NCI-H2081 (cell line): ENCODE results near the gene MAML2.

ENCODE experiments used
- DNase-seq, 2 experiments: peaks; one replicate each; lab custom pipeline; 2025; lab: John Stamatoyannopoulos, UW

Gene MAML2

DNA sequence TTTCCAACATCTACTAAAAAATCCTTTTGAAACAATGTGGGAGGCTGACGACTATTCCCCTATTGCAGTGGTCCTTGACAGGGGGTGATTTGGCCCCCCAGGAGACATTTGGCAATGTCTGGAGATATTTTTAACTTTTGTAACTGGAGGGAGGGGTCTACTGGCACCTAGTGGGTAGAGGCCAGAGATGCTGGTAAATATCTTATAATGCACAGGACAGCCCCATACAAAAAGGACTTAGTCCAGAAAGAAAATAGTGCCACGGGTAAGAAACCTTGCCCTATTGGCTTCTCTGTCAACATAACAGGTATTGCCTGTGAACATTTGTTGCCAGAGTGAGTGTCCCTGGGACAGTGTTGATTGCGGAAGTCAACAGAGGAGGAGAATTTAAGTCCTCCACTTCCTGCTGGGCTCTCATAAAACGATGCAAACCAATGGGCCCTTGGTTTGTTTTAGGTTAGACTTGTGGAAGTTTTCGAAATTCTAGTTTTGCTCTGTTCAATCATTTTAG lies 101.6 kb downstream of the MAML2 start:
- peak in 1 of 2 experiments; percentile 35 for DNase-seq

DNA sequence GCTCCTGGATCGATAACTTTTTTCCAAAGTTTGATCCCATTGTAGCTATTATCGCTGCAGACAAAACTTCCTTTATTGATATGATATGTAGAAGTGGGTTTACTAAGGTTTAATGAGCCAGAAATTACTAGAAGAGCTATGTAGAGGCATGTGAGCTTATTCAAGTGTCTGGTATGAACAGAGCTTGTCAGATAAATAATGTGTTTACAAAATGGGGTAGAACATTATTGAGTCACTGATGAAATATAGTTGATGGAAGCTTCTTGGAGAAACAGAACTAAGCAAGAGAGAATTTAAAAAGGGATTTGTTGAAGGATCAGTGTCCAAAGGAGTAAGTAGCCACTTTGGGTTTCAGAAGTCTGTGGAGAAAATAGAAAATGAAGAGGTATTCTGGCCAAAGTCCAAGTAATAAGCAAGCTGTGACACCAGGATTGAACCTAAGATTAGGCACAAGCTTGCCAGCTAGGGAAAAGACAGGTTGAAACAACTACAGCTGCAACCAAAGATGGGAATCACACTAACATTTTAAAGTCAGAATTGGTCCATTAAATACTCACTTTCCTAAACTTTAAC lies 104.3 kb downstream of the MAML2 start:
- no peak for DNase-seq

DNA sequence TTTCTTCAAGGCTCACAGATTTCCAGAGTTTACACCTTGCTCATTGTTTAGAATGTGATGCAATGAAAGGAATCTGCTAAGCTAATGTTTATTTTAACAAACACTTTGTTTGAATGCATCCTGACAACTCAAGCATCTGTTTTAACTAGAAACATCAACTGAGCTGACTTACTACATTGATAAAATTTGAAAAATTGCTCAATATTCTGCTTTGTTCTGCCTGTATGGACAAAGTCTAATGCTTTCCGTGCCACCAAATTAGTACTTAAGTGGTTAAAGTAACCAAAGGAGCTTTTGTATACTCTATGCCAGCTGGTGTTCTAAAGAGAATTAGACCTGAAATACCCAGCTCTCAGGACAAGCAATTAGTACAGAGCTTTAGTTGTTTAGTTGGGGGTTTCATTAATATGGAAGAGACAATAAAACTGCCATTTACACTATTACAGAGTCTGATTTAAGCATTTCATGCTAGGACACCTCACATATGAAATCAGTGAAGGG lies 105.2 kb downstream of the MAML2 start:
- peak in 1 of 2 experiments; percentile 56 for DNase-seq

GRCh38 chr11:96235751-96236150 lies 107.2 kb downstream of the MAML2 start:
- DNase-seq = no peak

DNA sequence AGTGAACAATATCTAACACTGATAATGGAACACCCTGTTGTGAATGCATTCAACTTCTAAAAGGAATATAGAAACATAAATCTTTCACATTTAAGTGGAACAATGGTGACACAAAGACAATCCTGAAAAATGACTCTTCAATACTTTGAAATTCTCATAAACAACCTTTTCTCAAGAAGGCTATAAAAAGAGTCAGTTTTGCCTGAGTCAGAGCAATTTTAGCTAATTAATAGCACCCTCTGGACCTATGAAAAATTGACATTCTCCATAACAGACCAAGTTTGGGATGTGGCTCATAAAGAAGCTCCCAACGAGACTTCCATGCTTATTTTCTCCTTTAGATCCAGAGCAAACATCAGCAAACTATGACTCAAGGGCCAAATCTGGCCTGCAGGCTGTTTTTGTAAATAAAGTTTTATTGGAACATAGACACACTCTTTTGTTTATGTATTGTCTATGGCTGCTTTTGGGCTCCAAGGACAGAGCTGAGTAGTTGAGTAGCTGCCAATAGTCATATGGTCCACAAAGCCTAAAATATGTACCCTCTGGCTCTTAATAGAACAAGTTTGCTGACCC lies 108.0 kb downstream of the MAML2 start:
- DNase-seq = no peak

DNA sequence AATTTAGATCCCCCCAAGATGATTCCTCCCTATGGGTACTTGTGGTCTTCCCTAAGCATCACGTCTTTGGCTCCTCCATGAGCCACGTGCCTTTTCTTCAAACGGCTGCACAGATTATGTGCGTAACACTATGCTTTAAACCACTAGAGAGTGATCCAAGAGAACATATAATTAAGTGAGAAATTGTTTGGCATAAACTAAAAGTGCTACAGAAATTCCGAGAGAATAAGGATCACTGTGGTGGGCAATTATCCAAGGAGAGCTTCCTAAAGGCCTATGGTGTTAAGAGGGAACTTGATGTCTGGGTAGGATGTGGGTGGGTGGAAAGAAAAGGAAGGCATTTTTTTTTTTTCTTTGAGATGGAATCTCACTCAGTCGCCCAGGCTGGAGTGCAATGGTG lies 110.9 kb downstream of the MAML2 start:
- DNase-seq = no peak

DNA sequence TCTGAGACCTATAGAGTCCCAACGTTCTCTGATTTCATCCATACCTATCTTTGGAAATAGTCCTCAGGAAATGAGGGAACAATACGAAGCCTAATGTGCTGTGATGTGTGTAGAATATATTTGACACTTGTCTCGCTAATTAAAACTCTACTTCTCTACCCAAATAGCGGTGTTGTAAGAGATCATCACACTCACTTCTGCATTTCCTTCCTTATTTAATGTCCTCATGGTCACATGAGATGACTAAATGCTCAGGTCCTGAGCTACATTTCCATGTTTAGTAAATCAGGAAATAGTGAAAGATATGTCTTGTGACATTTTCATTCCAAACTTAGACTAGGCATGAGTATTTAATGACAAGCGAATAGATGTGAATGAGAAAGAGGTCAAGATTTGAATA lies 112.3 kb downstream of the MAML2 start:
- no peak for DNase-seq

GRCh38 chr11:96229354-96229977 lies 113.5 kb downstream of the MAML2 start:
- DNase-seq = no peak

GRCh38 chr11:96228910-96229309 lies 114.1 kb downstream of the MAML2 start:
- no peak for DNase-seq

- DNase-seq = no peak
Observed at GRCh38 chr11:96228473-96228891, 114.5 kb downstream of the MAML2 start.

- DNase-seq = no peak
Observed at GRCh38 chr11:96227244-96227643, 115.8 kb downstream of the MAML2 start.

DNA sequence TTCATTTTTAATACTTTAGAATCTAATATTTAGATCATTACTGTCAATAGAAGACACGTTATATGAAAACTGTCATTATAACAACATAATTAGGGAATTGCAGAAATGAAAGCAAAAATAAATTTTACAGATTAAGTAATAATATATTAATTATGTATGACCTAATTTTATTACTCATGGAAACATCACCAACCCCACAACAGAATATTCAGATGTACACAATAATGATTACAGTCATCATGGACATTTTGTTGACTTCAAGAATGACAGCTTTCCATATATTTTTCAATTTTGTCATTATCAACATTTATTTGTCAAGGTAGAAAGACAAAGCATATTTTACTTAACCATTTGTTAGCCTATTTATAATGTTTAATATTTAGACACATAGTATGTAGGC lies 119.9 kb downstream of the MAML2 start:
- no peak for DNase-seq

DNA sequence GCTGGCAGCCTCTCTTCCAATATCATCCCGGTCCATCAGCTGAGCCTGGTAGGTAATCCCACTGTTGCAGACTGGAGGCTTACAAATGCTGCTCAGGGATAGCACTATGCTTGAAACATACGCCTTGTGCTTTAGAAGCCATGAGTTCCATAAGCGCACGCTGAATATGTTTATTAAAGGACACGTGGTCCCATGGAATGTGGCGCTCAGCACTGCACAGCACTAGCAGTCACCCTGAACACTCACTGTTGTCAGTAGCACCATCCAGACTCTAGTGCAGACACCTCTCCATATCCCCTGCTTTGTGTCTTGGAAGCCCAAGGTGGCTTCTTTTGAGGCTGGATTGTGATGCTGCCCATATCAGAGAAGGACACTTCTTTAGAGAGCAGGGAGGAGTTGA lies 120.9 kb downstream of the MAML2 start:
- no peak for DNase-seq

DNA sequence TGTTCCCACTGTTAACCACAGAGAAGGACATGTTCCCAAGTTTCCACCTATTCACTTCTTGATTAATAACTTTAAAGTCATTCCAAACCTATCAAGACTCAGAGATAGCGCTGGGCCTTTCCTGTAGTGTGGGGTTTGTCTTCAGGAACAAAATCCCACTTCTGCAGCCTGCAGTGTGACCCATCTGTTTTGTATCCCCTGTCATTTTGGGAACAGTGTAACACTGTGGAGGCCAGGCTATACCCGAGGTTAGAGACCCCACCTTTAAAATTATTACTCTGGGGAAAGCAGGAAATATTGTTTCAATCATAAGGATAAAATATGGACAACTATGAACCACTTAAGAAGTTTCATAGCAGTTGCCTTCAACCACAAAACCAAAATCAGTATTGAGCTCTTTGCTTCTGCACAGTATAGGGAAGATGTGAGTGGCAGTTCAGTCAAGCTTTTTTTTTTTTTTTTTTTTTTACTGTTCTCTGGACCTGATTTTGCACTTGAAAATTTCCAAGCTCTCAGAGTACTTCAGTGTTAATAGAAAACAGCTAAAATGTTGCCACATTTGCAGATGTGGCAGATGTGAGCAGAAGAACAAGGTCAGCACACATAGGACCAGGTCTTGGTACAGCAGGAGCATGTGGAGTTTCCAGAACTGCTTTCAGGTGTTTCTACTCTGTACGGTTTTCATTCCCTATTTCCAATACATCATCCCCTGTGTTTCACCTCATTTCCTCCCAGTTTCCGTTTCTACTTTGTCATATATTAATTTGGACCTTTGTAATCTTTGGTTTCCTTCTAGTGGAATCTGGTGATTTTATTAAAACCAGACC lies 121.5 kb downstream of the MAML2 start:
- no peak for DNase-seq

- DNase-seq = no peak
Observed at GRCh38 chr11:96219981-96220623, 122.9 kb downstream of the MAML2 start.

- no peak for DNase-seq
Observed at GRCh38 chr11:96218901-96219300, 124.1 kb downstream of the MAML2 start.

GRCh38 chr11:96218006-96218405 lies 125.0 kb downstream of the MAML2 start:
- no peak for DNase-seq

DNA sequence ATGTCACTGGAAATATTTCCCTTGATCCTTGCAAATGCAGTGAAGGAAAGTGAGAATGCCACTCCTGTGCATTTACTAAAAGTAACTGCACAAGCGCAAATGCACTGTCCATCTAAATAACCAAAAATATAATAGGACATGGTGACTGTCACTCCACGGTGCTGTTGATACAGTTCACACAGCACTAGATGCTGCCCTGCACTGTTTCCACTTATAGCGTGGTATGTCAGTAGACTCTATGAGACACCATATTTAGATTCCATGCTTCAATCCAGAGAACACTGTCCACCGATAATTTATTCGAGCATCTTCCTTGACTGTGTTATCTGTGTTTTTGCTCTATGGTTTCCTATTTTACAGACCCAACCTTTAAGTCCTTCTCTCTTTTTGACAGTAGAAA lies 125.8 kb downstream of the MAML2 start:
- no peak for DNase-seq

DNA sequence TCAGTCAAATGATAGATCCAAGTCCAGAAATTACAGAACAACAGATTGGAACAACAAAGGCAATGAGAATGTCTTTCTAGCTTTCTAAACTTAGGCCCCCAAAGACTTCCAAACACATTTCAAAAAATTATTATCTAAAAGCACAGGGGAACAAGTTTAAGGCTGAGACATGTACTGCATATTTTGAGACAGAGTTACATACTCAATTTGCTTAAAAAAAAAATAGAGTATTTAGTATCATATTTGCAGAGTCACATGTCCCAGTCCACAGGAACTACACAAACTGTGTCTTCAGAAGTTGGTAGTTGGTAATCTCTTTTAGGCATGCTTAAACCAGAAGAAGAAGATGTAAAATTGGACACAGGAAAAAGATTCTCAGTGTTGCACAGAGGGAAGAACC lies 127.2 kb downstream of the MAML2 start:
- DNase-seq = no peak

GRCh38 chr11:96215110-96215782 lies 127.7 kb downstream of the MAML2 start:
- DNase-seq = peak in 1 of 2 experiments; percentile 21

GRCh38 chr11:96214777-96215109 lies 128.3 kb downstream of the MAML2 start:
- DNase-seq = no peak

GRCh38 chr11:96213500-96213899 lies 129.5 kb downstream of the MAML2 start:
- DNase-seq = no peak
